Prostate gland (tissue), 2 donors: Measurements from ENCODE around the gene MAMDC2.

Experiments used
- CTCF ChIP-seq, 4 experiments: fragments of 200-600 bp in 2 of 4; fragments of 450-650 bp in 2 of 4; sonication (generic) in 2 of 4; IDR thresholded peaks; 1 replicate in 3 of 4; 2 replicates in 1 of 4; pipeline ENCODE4 v1.5.1; 2016 to 2019; ENCODE audit warnings: antibody characterized with exemption in 4 of 4, mild to moderate bottlenecking in 2 of 4, moderate library complexity in 2 of 4
- POLR2A ChIP-seq: fragments of 450-650 bp; IDR thresholded peaks from one replicate; pipeline ENCODE4 v1.6.1; 2016; ENCODE audit warnings: antibody characterized with exemption, mild to moderate bottlenecking
- POLR2AphosphoS5 ChIP-seq: sonication (generic); formaldehyde crosslinking; IDR thresholded peaks from one replicate; pipeline ENCODE4 v1.6.1; 2017; ENCODE audit warnings: antibody characterized with exemption

- TF ChIP-seq CTCF (IDR thresholded peaks at IDR 0.05) (no peak), POLR2A (no peak), POLR2AphosphoS5 (no peak)
These were observed 26.1 kb downstream of the MAMDC2 start for GRCh38 chr9:70069704-70070103.
